Superior temporal gyrus (tissue), 1 donor: Measurements from ENCODE around the gene PTPRE.

Experiments
- DNase-seq: peaks from one replicate; pipeline ENCODE4 v3.0.0-alpha.2; 2016; ENCODE audit errors: extremely low spot score

Gene PTPRE

DNA sequence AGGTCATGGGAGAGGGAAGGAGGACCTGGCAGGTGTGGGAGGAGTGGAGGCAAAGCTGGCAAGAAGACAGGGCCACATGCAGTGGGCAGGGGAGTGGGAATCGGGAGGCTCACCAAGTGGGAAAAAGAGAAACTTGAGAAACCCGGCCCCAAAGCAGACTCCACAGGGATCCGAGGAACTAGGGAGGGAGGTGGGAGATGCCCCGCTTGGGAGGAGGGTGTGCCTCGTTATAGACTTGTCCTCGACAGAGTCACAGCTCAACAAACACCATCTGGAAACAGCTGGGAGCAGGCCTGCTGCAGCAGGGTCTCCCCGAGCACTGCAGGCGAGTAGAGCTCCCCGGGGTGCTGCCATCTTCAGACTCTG, 164.5 kb downstream of the PTPRE start:
- DNase-seq: no peak

- DNase-seq: no peak
Measured at GRCh38 chr10:128072046-128072445, 165.1 kb downstream of the PTPRE start.

DNA sequence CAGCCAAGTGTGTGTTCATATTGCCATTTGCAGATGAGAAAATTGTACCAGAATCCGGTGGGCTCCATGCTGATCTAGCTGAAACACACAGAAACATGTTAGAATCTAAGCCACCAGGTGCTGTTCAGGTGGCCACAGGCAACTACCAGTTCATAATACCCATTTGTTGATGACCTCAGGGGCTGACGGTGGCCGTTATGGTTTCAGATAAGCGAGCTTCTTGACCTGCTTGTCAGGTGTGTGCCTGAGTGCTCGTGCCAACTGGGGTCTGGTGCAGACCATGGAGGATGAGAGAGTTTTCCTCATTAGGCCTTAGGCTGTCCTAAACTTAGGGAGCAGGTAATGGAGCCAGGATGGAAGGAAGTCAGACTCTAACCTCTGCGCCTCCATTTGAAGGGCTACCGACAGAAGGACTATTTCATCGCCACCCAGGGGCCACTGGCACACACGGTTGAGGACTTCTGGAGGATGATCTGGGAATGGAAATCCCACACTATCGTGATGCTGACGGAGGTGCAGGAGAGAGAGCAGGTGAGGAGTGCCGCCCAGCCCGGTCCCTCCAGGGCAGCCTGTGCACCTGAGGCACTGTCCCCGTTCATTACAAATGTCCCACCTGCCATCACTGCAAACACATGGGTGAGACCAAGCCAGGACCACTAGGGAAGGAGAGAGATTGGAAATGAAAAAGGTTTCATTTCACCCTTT, 166.2 kb downstream of the PTPRE start:
- no peak for DNase-seq

DNA sequence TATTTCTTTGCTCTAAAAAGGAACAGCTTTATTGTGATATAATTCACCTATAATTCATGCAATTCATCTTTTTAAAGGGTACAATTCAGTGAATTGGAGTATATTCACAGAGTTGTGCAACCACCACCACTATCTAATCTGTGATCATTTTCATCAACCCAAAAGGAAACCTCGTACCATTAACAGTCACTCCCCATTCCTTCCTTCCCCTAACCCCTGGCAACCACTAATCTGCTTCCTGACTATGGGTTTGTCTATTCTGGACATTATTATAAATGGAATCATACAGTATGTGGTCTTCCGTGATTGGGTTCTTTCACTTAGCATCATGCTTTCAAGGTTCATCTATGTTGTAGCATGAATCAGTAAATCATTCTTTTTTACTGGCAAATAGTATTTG, 167.0 kb downstream of the PTPRE start:
- DNase-seq: no peak

GRCh38 chr10:128074589-128074988, 167.7 kb downstream of the PTPRE start:
- no peak for DNase-seq

- DNase-seq: no peak
Measured at GRCh38 chr10:128077155-128077875, 170.4 kb downstream of the PTPRE start.

DNA sequence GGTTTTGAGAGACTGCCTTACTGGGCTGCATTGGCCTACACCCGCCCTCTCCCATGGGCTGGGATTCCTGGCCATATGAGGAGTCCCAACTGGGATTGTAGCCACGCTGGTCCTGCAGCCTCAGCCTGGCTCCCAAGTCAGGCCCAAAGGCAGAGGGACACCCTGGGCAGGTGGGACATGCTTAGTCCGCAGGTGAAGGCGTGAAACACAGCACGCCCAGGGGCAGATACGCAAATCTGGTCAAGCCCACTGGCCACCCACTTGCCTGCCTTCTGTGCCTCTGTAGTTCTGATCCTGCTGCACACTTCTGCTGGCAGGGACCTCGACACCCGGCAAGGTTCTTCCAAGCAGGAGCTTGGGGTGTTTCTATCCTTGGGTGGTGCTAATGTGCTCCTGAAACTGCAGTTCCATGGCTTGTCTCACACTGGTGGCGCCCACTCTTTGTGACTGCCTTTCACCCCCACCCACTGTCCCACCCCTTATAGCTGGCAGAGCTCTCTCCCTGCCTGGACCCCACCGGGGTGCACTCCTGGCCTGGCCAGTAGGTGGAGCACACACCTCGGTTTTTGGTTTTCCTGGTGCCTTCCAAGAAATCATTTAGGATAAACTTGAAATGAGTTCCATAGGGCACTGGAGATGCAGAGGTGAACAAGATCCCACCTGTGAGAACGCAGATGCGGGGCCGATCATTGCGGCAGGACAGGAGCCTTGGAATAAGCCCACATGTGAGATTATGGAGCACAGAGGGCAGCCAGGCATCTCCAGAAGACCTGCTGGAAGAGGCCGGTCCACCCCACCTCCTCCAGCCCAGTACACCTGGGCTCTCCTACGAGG, 171.4 kb downstream of the PTPRE start:
- DNase-seq: peak; percentile 43

GRCh38 chr10:128080231-128080630, 173.3 kb downstream of the PTPRE start:
- DNase-seq: no peak

DNA sequence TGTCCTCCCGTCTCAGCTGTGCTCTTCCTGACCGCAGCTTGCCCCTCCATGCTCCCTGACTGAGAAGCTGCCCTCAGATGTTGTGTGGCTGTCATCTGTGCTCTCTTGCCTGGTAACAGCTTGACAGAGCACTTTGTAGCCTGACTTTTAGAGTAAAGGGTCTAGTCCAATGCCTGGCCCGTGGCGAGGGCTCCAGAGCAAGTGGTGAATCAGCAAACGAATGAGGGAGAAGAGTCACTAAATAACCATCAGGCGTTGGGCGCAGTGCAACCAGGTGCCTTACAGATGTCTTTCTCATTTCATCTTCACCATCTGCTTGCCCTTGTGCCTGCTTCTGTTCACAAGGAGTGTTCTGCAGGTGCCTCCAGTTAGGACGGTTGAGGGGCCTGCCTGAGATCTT, 173.7 kb downstream of the PTPRE start:
- no peak for DNase-seq

GRCh38 chr10:128081222-128081621, 174.3 kb downstream of the PTPRE start:
- no peak for DNase-seq

GRCh38 chr10:128081720-128082119, 174.8 kb downstream of the PTPRE start:
- no peak for DNase-seq

DNA sequence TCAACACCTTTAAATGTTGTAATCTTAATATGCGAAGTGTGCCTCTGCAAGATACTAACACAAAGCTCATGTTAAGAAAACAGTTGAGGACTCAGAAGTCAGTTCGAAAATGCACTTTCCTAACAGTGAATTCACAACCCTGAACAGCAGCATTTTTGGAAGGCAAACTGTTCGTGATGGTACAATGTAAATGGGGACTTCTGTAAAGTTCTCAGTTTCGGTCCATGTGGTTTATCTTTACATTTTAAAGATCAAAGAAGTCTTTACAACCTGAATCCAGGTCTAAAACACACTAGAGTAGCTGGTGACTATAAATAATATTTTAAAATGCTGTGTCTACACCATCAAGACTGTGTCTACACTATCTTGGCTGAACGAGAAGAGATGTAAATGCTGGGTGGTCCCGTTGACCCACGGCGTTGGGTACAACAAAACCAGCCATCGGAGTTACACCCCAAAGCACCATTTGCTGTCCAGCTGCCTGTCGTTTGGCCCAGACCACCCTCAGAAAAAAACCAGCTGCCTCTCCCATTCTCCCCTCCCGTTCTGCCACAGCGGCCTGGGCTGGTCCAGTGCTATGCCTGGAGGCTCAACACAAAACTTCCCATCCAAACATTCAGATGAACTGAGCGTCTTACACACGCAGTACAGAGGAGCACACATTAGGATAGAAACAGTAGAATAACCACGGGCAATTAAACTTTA, 176.4 kb downstream of the PTPRE start:
- DNase-seq: no peak

- no peak for DNase-seq
Measured at GRCh38 chr10:128084364-128084763, 177.5 kb downstream of the PTPRE start.

GRCh38 chr10:128084991-128085390, 178.1 kb downstream of the PTPRE start:
- no peak for DNase-seq

- DNase-seq: no peak
Measured at GRCh38 chr10:128086003-128086863, 179.3 kb downstream of the PTPRE start.

DNA sequence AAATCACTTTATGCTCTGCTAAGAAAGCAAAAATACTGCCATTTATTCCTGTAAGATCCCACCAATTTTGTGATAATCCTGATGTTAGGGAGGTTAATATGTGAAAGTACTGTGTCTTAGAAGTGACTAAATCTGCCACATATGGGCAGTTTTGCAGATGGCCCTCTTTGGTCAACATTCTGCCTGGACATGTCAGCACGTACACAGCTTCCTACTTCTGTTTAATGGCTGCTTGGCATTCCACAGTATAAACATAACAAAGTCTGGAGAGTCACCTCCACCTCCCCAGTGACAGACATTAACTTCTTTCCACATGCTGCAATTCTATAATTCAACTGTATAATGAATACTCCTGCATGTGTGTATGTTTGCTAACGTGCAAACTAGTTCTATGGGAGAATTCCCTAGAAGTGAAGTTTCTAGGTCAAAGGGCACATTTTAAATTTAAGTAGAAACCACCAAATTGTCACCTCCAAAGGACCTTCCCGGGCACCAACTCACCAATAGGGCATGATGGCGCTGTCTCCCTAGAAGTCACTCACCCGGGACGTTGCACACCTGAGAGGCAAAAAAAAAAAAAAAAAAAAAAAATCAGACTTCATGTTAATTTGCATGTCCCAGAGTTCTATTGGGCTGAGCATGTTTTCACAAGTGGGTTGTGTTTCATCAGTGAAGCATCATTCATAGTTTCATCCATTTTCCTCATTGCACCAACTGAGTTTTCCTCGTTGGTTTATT, 180.4 kb downstream of the PTPRE start:
- no peak for DNase-seq

DNA sequence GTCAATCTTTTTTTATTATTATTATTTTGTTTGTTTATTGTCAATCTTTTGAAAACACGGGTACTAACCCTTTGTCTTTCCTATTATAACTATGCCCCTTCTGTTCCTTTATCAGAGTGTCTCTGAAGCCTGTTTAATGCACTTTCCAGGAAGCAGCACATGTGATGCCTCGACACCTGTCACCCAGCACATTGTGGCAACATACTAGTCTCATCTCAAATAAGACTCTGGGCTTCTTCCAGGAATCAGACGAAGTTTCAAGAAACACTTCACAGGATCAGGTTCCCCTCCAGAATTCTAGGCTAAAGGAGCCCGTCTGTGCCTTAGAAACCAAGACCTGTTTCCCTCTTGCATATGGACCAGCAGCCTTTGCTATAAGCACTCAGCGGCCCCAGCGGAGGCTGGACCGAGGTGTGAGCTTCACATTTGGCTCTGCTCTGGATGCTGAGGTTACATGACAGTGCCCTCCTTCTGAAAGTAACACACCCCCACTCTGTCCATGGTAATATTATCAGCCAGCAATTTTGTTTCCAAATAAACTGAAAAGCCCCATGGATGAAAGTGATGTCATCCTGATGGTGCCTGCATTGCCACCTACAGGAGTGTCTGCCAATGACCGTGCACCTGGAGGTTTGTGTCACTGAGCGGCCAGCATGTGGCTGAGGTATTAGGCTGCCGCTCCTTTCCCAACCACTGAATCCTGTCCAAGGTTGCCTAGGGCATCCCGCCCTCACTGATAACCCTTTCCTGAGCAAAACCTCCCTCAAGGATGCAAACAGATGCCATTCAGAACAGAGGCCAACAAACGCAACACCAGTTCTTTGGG, 181.2 kb downstream of the PTPRE start:
- no peak for DNase-seq

- DNase-seq: no peak
Measured at GRCh38 chr10:128091636-128092210, 184.8 kb downstream of the PTPRE start.

DNA sequence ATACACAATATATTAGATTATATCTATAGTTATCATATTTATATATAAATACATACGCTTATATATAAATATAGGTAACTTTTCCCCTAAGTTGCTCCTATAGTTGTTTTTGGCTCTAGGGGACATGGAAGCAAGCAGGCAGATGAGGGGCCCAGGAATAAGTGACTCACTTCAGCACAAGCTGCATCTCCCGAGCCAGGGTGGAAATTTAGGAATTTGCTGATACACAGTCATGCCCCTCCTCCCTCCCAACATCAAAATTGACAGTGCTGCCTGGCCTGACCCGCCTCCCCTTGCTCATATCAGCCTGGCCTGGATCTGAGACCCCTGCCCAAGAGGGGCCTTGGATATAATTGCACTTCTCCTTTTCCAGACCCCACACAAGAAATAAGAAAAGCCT, 185.6 kb downstream of the PTPRE start:
- no peak for DNase-seq
